IPS-15b (cell line): ENCODE results near the gene THSD4.

Source experiments
- H3K27me3 ChIP-seq: one replicate; pipeline ENCODE4 v1.6.1; 2013; ENCODE audit warnings: low read length; ENCODE audit not compliant: control insufficient read depth, insufficient read depth
- H3K36me3 ChIP-seq: one replicate; pipeline ENCODE4 v1.6.1; 2013; ENCODE audit warnings: low read length; ENCODE audit not compliant: control insufficient read depth, insufficient read depth
- H3K4me1 ChIP-seq: one replicate; pipeline ENCODE4 v1.6.1; 2013; ENCODE audit warnings: mild to moderate bottlenecking, low read length; ENCODE audit not compliant: control insufficient read depth, insufficient read depth
- H3K4me3 ChIP-seq: one replicate; pipeline ENCODE4 v1.5.1; 2013; ENCODE audit warnings: low read depth, low read length
- H3K9ac ChIP-seq: one replicate; pipeline ENCODE4 v1.6.1; 2013; ENCODE audit warnings: low read depth, mild to moderate bottlenecking, low read length
- H3K9me3 ChIP-seq: one replicate; pipeline ENCODE4 v1.6.1; 2013; ENCODE audit warnings: mild to moderate bottlenecking, low read length; ENCODE audit not compliant: control insufficient read depth, insufficient read depth

The THSD4 gene

GRCh38 chr15:71592203-71592602 lies 476.9 kb downstream of the THSD4 start:
- no peak overlapping the region for H3K4me3 ChIP-seq
- peaks cover 2% of the 10 kb centered on the region for H3K4me1 ChIP-seq
- no peaks in the 10 kb centered on the region for H3K27me3 ChIP-seq
- no peaks in the 10 kb centered on the region for H3K9me3 ChIP-seq
- no peak overlapping the region for H3K9ac ChIP-seq
- no peaks in the 10 kb centered on the region for H3K36me3 ChIP-seq

- Histone ChIP-seq H3K9ac (no peak overlapping the region), H3K27me3 (no peaks in the 10 kb centered on the region), H3K36me3 (no peaks in the 10 kb centered on the region), H3K9me3 (no peaks in the 10 kb centered on the region), H3K4me1 (peaks cover 2% of the 10 kb centered on the region), H3K4me3 (no peak overlapping the region)
These were observed 480.7 kb downstream of the THSD4 start for GRCh38 chr15:71595846-71596553.

DNA sequence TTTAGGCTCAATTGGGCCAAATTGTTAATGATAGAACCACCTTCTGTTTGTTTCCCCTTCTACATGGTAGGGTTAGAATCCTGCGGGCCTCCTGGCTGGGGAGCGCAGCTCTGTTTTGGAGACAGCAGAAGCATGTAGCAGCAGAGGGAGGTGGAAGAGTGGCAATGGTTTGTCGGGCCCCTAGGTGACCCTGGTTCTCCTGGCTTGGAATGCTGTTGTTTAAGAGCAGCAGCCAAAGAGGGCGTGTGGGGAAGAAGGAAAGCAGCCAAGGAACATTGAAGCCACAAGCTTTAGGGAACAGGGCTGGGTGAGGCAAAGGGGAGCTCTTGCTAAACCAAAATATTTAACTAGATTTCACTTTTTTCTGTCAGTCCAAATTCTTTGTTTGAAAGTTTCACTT lies 481.4 kb downstream of the THSD4 start:
- no peaks in the 10 kb centered on the region for H3K36me3 ChIP-seq
- H3K4me3 ChIP-seq: no peak overlapping the region
- peaks cover 2% of the 10 kb centered on the region for H3K4me1 ChIP-seq
- H3K9me3 ChIP-seq: no peaks in the 10 kb centered on the region
- no peaks in the 10 kb centered on the region for H3K27me3 ChIP-seq
- H3K9ac ChIP-seq: no peak overlapping the region

- Histone ChIP-seq H3K4me1 (peaks cover 2% of the 10 kb centered on the region), H3K27me3 (no peaks in the 10 kb centered on the region), H3K4me3 (no peak overlapping the region), H3K36me3 (no peaks in the 10 kb centered on the region), H3K9ac (no peak overlapping the region), H3K9me3 (no peaks in the 10 kb centered on the region)
These were observed 481.9 kb downstream of the THSD4 start for GRCh38 chr15:71597126-71597525.

DNA sequence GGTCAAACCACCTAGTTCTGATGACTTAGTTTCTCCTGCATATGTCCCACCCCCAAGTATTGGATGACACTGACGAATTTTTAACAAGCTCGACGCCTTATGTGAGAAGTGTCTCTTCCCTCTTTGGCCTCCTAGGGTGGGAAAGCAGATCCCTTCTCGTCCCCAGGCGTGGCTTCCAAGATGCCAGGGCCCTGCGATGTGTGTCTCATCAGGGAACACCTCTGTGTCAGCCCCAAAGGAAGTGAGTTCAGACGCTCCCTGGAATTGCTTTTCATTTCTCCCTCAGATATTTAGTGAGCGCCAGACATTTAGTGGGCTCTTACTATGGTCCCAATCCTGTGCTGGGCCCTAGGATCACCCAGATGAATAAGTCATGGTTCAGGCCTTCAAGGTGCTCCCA lies 482.4 kb downstream of the THSD4 start:
- Histone ChIP-seq H3K4me1 (no peaks in the 10 kb centered on the region), H3K4me3 (no peak overlapping the region), H3K9ac (no peak overlapping the region), H3K36me3 (no peaks in the 10 kb centered on the region), H3K9me3 (no peaks in the 10 kb centered on the region), H3K27me3 (no peaks in the 10 kb centered on the region)

GRCh38 chr15:71598741-71599140 lies 483.5 kb downstream of the THSD4 start:
- Histone ChIP-seq H3K27me3 (no peaks in the 10 kb centered on the region), H3K9me3 (no peaks in the 10 kb centered on the region), H3K36me3 (no peaks in the 10 kb centered on the region), H3K4me1 (no peaks in the 10 kb centered on the region), H3K4me3 (no peak overlapping the region), H3K9ac (no peak overlapping the region)

GRCh38 chr15:71599418-71600151 lies 484.3 kb downstream of the THSD4 start:
- Histone ChIP-seq H3K36me3 (no peaks in the 10 kb centered on the region), H3K27me3 (no peaks in the 10 kb centered on the region), H3K9ac (no peak overlapping the region), H3K4me3 (no peak overlapping the region), H3K9me3 (no peaks in the 10 kb centered on the region), H3K4me1 (no peaks in the 10 kb centered on the region)

GRCh38 chr15:71600237-71600636 lies 485.0 kb downstream of the THSD4 start:
- Histone ChIP-seq H3K4me3 (no peak overlapping the region), H3K9me3 (no peaks in the 10 kb centered on the region), H3K9ac (no peak overlapping the region), H3K4me1 (no peaks in the 10 kb centered on the region), H3K27me3 (no peaks in the 10 kb centered on the region), H3K36me3 (no peaks in the 10 kb centered on the region)

DNA sequence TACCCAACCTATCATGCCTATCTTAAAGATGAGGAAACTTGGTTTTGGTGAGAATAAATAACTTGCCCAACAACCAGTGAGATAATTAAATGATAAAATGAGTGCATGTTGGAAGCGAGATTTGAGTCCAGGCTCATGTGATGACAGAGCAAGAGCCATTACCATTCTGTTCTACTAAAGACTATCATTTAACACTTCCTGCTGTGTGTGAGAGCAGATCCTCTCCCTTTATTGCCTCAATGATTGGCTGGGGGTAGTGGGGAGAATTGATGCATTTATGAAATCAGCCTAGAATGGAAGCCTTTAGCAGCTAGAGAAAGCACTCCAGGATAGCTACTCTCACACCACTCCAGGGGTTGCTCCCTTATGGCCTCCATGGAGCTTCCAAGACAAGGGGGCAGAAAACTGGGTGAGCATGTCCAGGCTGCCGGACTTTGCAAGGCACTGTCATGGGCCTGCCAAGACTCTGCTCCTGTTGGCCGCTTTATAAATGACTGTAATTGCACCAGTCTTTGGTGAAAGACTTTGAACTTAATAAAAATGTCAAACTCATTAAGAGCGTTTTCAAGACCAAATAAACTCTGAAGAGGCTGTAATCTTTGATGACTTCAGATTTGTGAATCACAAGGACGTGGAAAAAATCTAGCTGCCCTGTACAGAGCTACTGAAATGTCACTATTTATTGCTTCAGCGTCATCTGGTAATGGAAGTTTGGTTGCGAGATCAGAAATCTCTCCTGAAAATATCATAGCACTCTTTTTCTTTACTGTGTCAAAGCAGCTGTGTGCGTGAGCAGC lies 486.0 kb downstream of the THSD4 start:
- Histone ChIP-seq H3K27me3 (no peaks in the 10 kb centered on the region), H3K36me3 (no peaks in the 10 kb centered on the region), H3K9me3 (no peaks in the 10 kb centered on the region), H3K4me3 (no peak overlapping the region), H3K9ac (no peak overlapping the region), H3K4me1 (no peaks in the 10 kb centered on the region)

DNA sequence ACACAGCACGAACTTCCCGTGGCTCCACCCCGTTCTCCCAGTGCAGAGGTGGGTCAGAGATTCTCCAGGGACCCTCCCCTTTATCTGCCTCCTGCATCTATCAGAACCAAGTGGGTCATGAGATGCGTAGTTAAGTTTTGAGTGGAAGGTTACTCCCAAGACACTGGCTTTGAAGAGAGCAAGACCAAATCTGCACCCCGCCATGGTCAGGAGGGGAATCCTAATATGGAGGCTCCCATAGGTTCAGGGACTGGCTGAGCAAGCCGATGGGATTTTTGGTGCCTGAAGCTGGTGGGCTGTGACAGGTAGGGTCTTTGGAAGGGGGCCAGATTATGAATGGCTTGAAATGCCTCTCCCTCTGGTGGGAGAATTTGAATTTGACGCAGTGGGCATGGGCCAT lies 488.1 kb downstream of the THSD4 start:
- no peak overlapping the region for H3K4me3 ChIP-seq
- H3K36me3 ChIP-seq: no peaks in the 10 kb centered on the region
- no peaks in the 10 kb centered on the region for H3K27me3 ChIP-seq
- H3K9me3 ChIP-seq: no peaks in the 10 kb centered on the region
- no peaks in the 10 kb centered on the region for H3K4me1 ChIP-seq
- H3K9ac ChIP-seq: no peak overlapping the region

- Histone ChIP-seq H3K9me3 (no peaks in the 10 kb centered on the region), H3K27me3 (no peaks in the 10 kb centered on the region), H3K9ac (no peak overlapping the region), H3K4me1 (peaks cover 16% of the 10 kb centered on the region), H3K4me3 (no peak overlapping the region), H3K36me3 (no peaks in the 10 kb centered on the region)
These were observed 492.1 kb downstream of the THSD4 start for GRCh38 chr15:71607383-71607782.
